Mesenchymal stem cell (in vitro differentiated cells and primary cell): ENCODE data around the gene CYP4A11.

Experiments
- DNase-seq: peaks from one replicate; pipeline ENCODE4 v3.0.0-alpha.2; 2013
- H2AFZ ChIP-seq: one replicate; pipeline ENCODE4 v1.6.1; 2013; ENCODE audit warnings: low read depth, mild to moderate bottlenecking, control low read depth, inconsistent platforms, low read length, moderate library complexity
- H2AK5ac ChIP-seq: 2 replicates; pipeline ENCODE4 v1.6.1; 2013; ENCODE audit warnings: low read length, moderate library complexity, mild to moderate bottlenecking, inconsistent platforms; ENCODE audit not compliant: severe bottlenecking
- H2BK120ac ChIP-seq: one replicate; pipeline ENCODE4 v1.6.1; 2013; ENCODE audit warnings: low read depth, mild to moderate bottlenecking, inconsistent platforms, low read length, moderate library complexity
- H2BK12ac ChIP-seq, 2 experiments: one replicate each; pipeline ENCODE4 v1.6.1; 2013; ENCODE audit warnings: inconsistent platforms in 2 of 2, low read length in 2 of 2, mild to moderate bottlenecking in 2 of 2, moderate library complexity in 2 of 2, control low read depth in 1 of 2
- H2BK15ac ChIP-seq: one replicate; pipeline ENCODE4 v1.6.1; 2013; ENCODE audit warnings: mild to moderate bottlenecking, low read depth, inconsistent platforms; ENCODE audit not compliant: poor library complexity, severe bottlenecking
- H2BK5ac ChIP-seq: 2 replicates; pipeline ENCODE4 v1.6.1; 2013; ENCODE audit warnings: low read depth, mild to moderate bottlenecking, low read length, control low read depth, inconsistent platforms; ENCODE audit not compliant: poor library complexity, severe bottlenecking
- H3K14ac ChIP-seq, 2 experiments: one replicate each; pipeline ENCODE4 v1.6.1; 2013; ENCODE audit warnings: inconsistent platforms in 2 of 2, low read length in 2 of 2, control low read depth in 1 of 2, mild to moderate bottlenecking in 1 of 2, moderate library complexity in 1 of 2
- H3K18ac ChIP-seq, 2 experiments: one replicate each; pipeline ENCODE4 v1.6.1; 2013; ENCODE audit warnings: inconsistent platforms in 2 of 2, low read length in 2 of 2, control low read depth in 1 of 2, low read depth in 1 of 2, mild to moderate bottlenecking in 1 of 2
- H3K23ac ChIP-seq, 2 experiments: one replicate each; pipeline ENCODE4 v1.6.1; 2013; ENCODE audit warnings: inconsistent platforms in 2 of 2, low read length in 2 of 2, mild to moderate bottlenecking in 2 of 2, moderate library complexity in 2 of 2, control low read depth in 1 of 2
- H3K27ac ChIP-seq: 2 replicates; pipeline ENCODE4 v1.5.1; 2013; ENCODE audit warnings: mild to moderate bottlenecking, moderate library complexity, low read length, control low read depth, inconsistent platforms; ENCODE audit not compliant: poor library complexity, severe bottlenecking
- H3K27me3 ChIP-seq, 2 experiments: 2 replicates each; pipeline versions ENCODE4 v1.6.1 to v1.7.0; 2013; ENCODE audit warnings: low read length in 2 of 2, mild to moderate bottlenecking in 2 of 2, moderate library complexity in 2 of 2, control low read depth in 1 of 2, inconsistent platforms in 1 of 2; ENCODE audit not compliant: control insufficient read depth in 1 of 2, insufficient read depth in 1 of 2
- H3K36me3 ChIP-seq, 2 experiments: 2 replicates each; pipeline versions ENCODE4 v1.6.1 to v1.7.0; 2013; ENCODE audit warnings: low read length in 2 of 2, control low read depth in 1 of 2, inconsistent platforms in 1 of 2, low read depth in 1 of 2, mild to moderate bottlenecking in 1 of 2; ENCODE audit not compliant: insufficient read depth in 2 of 2, control insufficient read depth in 1 of 2
- H3K4ac ChIP-seq, 2 experiments: one replicate each; pipeline ENCODE4 v1.6.1; 2013; ENCODE audit warnings: inconsistent platforms in 2 of 2, low read length in 2 of 2, mild to moderate bottlenecking in 2 of 2, moderate library complexity in 2 of 2, control low read depth in 1 of 2, low read depth in 1 of 2
- H3K4me1 ChIP-seq: 2 replicates; pipeline ENCODE4 v1.6.1; 2013; ENCODE audit warnings: low read depth, low read length, control low read depth; ENCODE audit not compliant: control insufficient read depth, insufficient read depth
- H3K4me2 ChIP-seq: 2 replicates; pipeline ENCODE4 v1.6.1; 2013; ENCODE audit warnings: low read length, mild to moderate bottlenecking, inconsistent platforms; ENCODE audit not compliant: poor library complexity, severe bottlenecking
- H3K4me3 ChIP-seq, 2 experiments: 2 replicates each; pipeline versions ENCODE4 v1.5.1 to v1.7.0; 2013; ENCODE audit warnings: low read length in 2 of 2, mild to moderate bottlenecking in 2 of 2, control low read depth in 1 of 2, low read depth in 1 of 2; ENCODE audit not compliant: insufficient read depth in 1 of 2
- H3K79me1 ChIP-seq: replicated peaks from 2 replicates; pipeline ENCODE4 v1.6.1; 2013; ENCODE audit warnings: mild to moderate bottlenecking, control low read depth, low read length, inconsistent platforms; ENCODE audit not compliant: poor library complexity, severe bottlenecking
- H3K9ac ChIP-seq: 2 replicates; pipeline ENCODE4 v1.7.0; 2013; ENCODE audit warnings: mild to moderate bottlenecking, low read length, moderate library complexity
- H3K9me3 ChIP-seq: 2 replicates; pipeline ENCODE4 v1.7.0; 2013; ENCODE audit warnings: mild to moderate bottlenecking, low read length; ENCODE audit not compliant: control insufficient read depth
- H4K8ac ChIP-seq: one replicate; pipeline ENCODE4 v1.6.1; 2013; ENCODE audit warnings: inconsistent platforms, mild to moderate bottlenecking, low read length, moderate library complexity
- H4K91ac ChIP-seq: one replicate; pipeline ENCODE4 v1.6.1; 2013; ENCODE audit warnings: mild to moderate bottlenecking, low read length, inconsistent platforms
- WGBS: methylation state at CpG from one replicate; pipeline ENCODE4 v1.1.7; 2013; ENCODE audit warnings: mixed read lengths; 5-methylcytosine and 5-hydroxymethylcytosine counted together

The CYP4A11 gene

GRCh38 chr1:46931151-46931550, 10.1 kb downstream of the CYP4A11 start:
- Histone ChIP-seq H2AK5ac (no peak overlapping the region), H3K14ac (no peak overlapping the region), H3K18ac (no peak overlapping the region), H3K4me2 (no peak overlapping the region), H3K27ac (no peak overlapping the region), H3K27me3 (no peaks in the 10 kb centered on the region), H2BK12ac (no peak overlapping the region), H4K8ac (no peak overlapping the region), H3K79me1 (no peaks in the 10 kb centered on the region), H2AFZ (no peak overlapping the region), H3K4me1 (no peaks in the 10 kb centered on the region), H3K4ac (no peak overlapping the region), H3K9ac (no peak overlapping the region), H2BK120ac (no peak overlapping the region), H4K91ac (no peak overlapping the region), H3K9me3 (no peaks in the 10 kb centered on the region), H2BK15ac (no peak overlapping the region), H3K23ac (no peak overlapping the region), H3K4me3 (no peak overlapping the region), H2BK5ac (no peak overlapping the region), H3K36me3 (no peaks in the 10 kb centered on the region)
- DNase-seq = no peak
- WGBS = 82% methylated on average over 2 of the region's 3 CpGs

GRCh38 chr1:46927249-46927835, 13.9 kb downstream of the CYP4A11 start:
- Histone ChIP-seq H3K4me2 (no peak overlapping the region), H2AK5ac (no peak overlapping the region), H3K9me3 (peaks cover 4% of the 10 kb centered on the region), H3K4me3 (no peak overlapping the region), H4K8ac (no peak overlapping the region), H3K79me1 (no peaks in the 10 kb centered on the region), H3K9ac (no peak overlapping the region), H3K36me3 (no peaks in the 10 kb centered on the region), H3K4ac (no peak overlapping the region), H3K18ac (no peak overlapping the region), H3K27me3 (no peaks in the 10 kb centered on the region), H3K14ac (no peak overlapping the region), H2BK120ac (no peak overlapping the region), H3K23ac (no peak overlapping the region), H3K27ac (no peak overlapping the region), H2BK12ac (no peak overlapping the region), H2BK5ac (no peak overlapping the region), H4K91ac (no peak overlapping the region), H2BK15ac (no peak overlapping the region), H2AFZ (no peak overlapping the region), H3K4me1 (no peaks in the 10 kb centered on the region)
- DNase-seq = no peak
- 82% methylated on average over 3 of the region's 3 CpGs for WGBS

GRCh38 chr1:46910790-46911189, 30.5 kb downstream of the CYP4A11 start:
- H4K8ac ChIP-seq = no peak overlapping the region
- no peak overlapping the region for H2BK15ac ChIP-seq
- no peaks in the 10 kb centered on the region for H3K79me1 ChIP-seq
- H3K14ac ChIP-seq = no peak overlapping the region
- no peak overlapping the region for H3K9ac ChIP-seq
- H4K91ac ChIP-seq = no peak overlapping the region
- H3K27me3 ChIP-seq = no peaks in the 10 kb centered on the region
- H2BK120ac ChIP-seq = no peak overlapping the region
- no peak overlapping the region for H3K4me2 ChIP-seq
- no peak overlapping the region for H2AK5ac ChIP-seq
- H2AFZ ChIP-seq = no peak overlapping the region
- H2BK5ac ChIP-seq = no peak overlapping the region
- no peak overlapping the region for H3K18ac ChIP-seq
- no CpG with 5 or more reads among the region's 2 CpGs for WGBS
- H3K23ac ChIP-seq = no peak overlapping the region
- H3K27ac ChIP-seq = no peak overlapping the region
- H3K4me3 ChIP-seq = no peak overlapping the region
- no peaks in the 10 kb centered on the region for H3K36me3 ChIP-seq
- no peak overlapping the region for H2BK12ac ChIP-seq
- no peak overlapping the region for H3K4ac ChIP-seq
- no peak for DNase-seq
- H3K9me3 ChIP-seq = peaks cover 4% of the 10 kb centered on the region
- no peaks in the 10 kb centered on the region for H3K4me1 ChIP-seq

GRCh38 chr1:46903481-46903880, 37.8 kb downstream of the CYP4A11 start:
- H3K4me2 ChIP-seq = no peak overlapping the region
- no peak overlapping the region for H3K4me3 ChIP-seq
- no peak overlapping the region for H3K4ac ChIP-seq
- no peaks in the 10 kb centered on the region for H3K4me1 ChIP-seq
- no peak overlapping the region for H3K23ac ChIP-seq
- no peak overlapping the region for H2BK5ac ChIP-seq
- H2BK15ac ChIP-seq = no peak overlapping the region
- no peak overlapping the region for H4K91ac ChIP-seq
- no peak overlapping the region for H2AK5ac ChIP-seq
- peaks cover 4% of the 10 kb centered on the region for H3K9me3 ChIP-seq
- H3K14ac ChIP-seq = no peak overlapping the region
- H3K9ac ChIP-seq = no peak overlapping the region
- no peak overlapping the region for H3K18ac ChIP-seq
- DNase-seq = no peak
- 49% methylated on average over 4 of the region's 4 CpGs for WGBS
- no peaks in the 10 kb centered on the region for H3K36me3 ChIP-seq
- H2BK120ac ChIP-seq = no peak overlapping the region
- H2BK12ac ChIP-seq = no peak overlapping the region
- H3K27ac ChIP-seq = no peak overlapping the region
- no peak overlapping the region for H4K8ac ChIP-seq
- no peaks in the 10 kb centered on the region for H3K27me3 ChIP-seq
- H2AFZ ChIP-seq = no peak overlapping the region
- no peaks in the 10 kb centered on the region for H3K79me1 ChIP-seq
